HEK293 (cell line): ENCODE measurements around the gene TCF3.

Source experiments
- CTCF ChIA-PET: fragments of 350-600 bp; formaldehyde crosslinking; extraction: SDS; loops from one replicate; lab custom pipeline; 2021; ENCODE audit warnings: antibody characterized with exemption; lab: Yijun Ruan, JAX
- POLR2A ChIA-PET: fragments of 300-600 bp; formaldehyde crosslinking; extraction: SDS; loops from one replicate; lab custom pipeline; 2020; ENCODE audit warnings: antibody characterized with exemption, inconsistent platforms; lab: Yijun Ruan, JAX
- H3K27ac ChIP-seq: fragments of 200-500 bp; sonication (Bioruptor generic); 2 replicates; pipeline ENCODE4 v1.5.1; 2014; ENCODE audit warnings: low read depth, low read length, control low read depth, inconsistent platforms; ENCODE audit errors: extremely low read depth
- H3K36me3 ChIP-seq, 2 experiments: fragments of 200-500 bp in 1 of 2; sonication (Bioruptor generic) in 1 of 2; 1 replicate in 1 of 2; 2 replicates in 1 of 2; pipeline ENCODE4 v1.5.1; 2014 to 2017; ENCODE audit warnings: inconsistent platforms in 2 of 2, low read length in 2 of 2; ENCODE audit not compliant: control insufficient read depth in 2 of 2, insufficient read depth in 1 of 2
- H3K4me1 ChIP-seq: fragments of 200-500 bp; sonication (Bioruptor generic); 2 replicates; pipeline ENCODE4 v1.5.1; 2014; ENCODE audit warnings: mild to moderate bottlenecking, low read length, inconsistent platforms; ENCODE audit not compliant: control insufficient read depth, insufficient read depth
- H3K4me3 ChIP-seq: 2 replicates; pipeline ENCODE4 v1.5.1; 2011; ENCODE audit warnings: low read depth, mild to moderate bottlenecking, control low read depth, low read length, moderate library complexity
- H3K9me3 ChIP-seq: fragments of 200-500 bp; sonication (Bioruptor generic); 2 replicates; pipeline ENCODE4 v1.5.1; 2014; ENCODE audit warnings: low read depth, low read length, inconsistent platforms; ENCODE audit not compliant: control insufficient read depth, insufficient read depth
- FEZF1 ChIP-seq: fragments of 450-650 bp; formaldehyde crosslinking; IDR thresholded peaks from 2 replicates; pipeline ENCODE4 v1.5.1; 2016; ENCODE audit warnings: missing biosample characterization, missing genetic modification characterization
- KLF16 ChIP-seq: fragments of 450-650 bp; formaldehyde crosslinking; IDR thresholded peaks from 2 replicates; pipeline ENCODE4 v1.5.1; 2017; ENCODE audit warnings: missing biosample characterization, missing genetic modification characterization
- MZF1 ChIP-seq: fragments of 450-650 bp; formaldehyde crosslinking; IDR thresholded peaks from 2 replicates; pipeline ENCODE4 v1.5.1; 2017; ENCODE audit warnings: missing biosample characterization, missing genetic modification characterization, borderline replicate concordance
- YY2 ChIP-seq: fragments of 450-650 bp; formaldehyde crosslinking; IDR thresholded peaks from 2 replicates; pipeline ENCODE4 v1.5.1; 2016; ENCODE audit warnings: missing biosample characterization, missing genetic modification characterization
- ZBTB7A ChIP-seq: fragments of 450-650 bp; formaldehyde crosslinking; IDR thresholded peaks from 2 replicates; pipeline ENCODE4 v1.5.1; 2016; ENCODE audit warnings: low read depth, missing biosample characterization, missing genetic modification characterization
- ZFHX2 ChIP-seq: fragments of 450-650 bp; formaldehyde crosslinking; conservative IDR thresholded peaks from 2 replicates; pipeline ENCODE4 v1.5.1; 2016; ENCODE audit warnings: missing biosample characterization, missing genetic modification characterization
- ZIC2 ChIP-seq: fragments of 450-650 bp; formaldehyde crosslinking; IDR thresholded peaks from 2 replicates; pipeline ENCODE4 v1.5.1; 2016; ENCODE audit warnings: missing biosample characterization, missing genetic modification characterization
- ZNF155 ChIP-seq: fragments of 450-650 bp; formaldehyde crosslinking; IDR thresholded peaks from 2 replicates; pipeline ENCODE4 v1.5.1; 2016; ENCODE audit warnings: missing biosample characterization, missing genetic modification characterization
- ZNF266 ChIP-seq: fragments of 450-650 bp; formaldehyde crosslinking; IDR thresholded peaks from 2 replicates; pipeline ENCODE4 v1.5.1; 2016; ENCODE audit warnings: missing biosample characterization, missing genetic modification characterization, low read depth
- ZNF366 ChIP-seq: fragments of 450-650 bp; formaldehyde crosslinking; conservative IDR thresholded peaks from 2 replicates; pipeline ENCODE4 v1.5.1; 2016; ENCODE audit warnings: missing biosample characterization, missing genetic modification characterization
- ZNF530 ChIP-seq: fragments of 450-650 bp; formaldehyde crosslinking; IDR thresholded peaks from 2 replicates; pipeline ENCODE4 v1.5.1; 2016; ENCODE audit warnings: low read depth, missing biosample characterization, missing genetic modification characterization
- ZNF560 ChIP-seq: fragments of 450-650 bp; formaldehyde crosslinking; IDR thresholded peaks from 2 replicates; pipeline ENCODE4 v1.5.1; 2017; ENCODE audit warnings: missing biosample characterization, missing genetic modification characterization, borderline replicate concordance
- ZNF561 ChIP-seq: fragments of 450-650 bp; IDR thresholded peaks from 2 replicates; pipeline ENCODE4 v1.5.1; 2018; ENCODE audit warnings: missing biosample characterization, missing genetic modification characterization, borderline replicate concordance
- ZNF596 ChIP-seq: fragments of 450-650 bp; IDR thresholded peaks from 2 replicates; pipeline ENCODE4 v1.5.0; 2018; ENCODE audit warnings: missing biosample characterization, mild to moderate bottlenecking, missing genetic modification characterization, moderate library complexity
- ZNF701 ChIP-seq: fragments of 450-650 bp; formaldehyde crosslinking; IDR thresholded peaks from 2 replicates; pipeline ENCODE4 v1.5.1; 2016; ENCODE audit warnings: missing biosample characterization, missing genetic modification characterization
- TF ChIP-seq, protein P1 (sequence below): fragments of 450-650 bp; IDR thresholded peaks from 2 replicates; pipeline ENCODE4 v1.5.1; 2018; ENCODE audit warnings: missing biosample characterization, missing genetic modification characterization
- TF ChIP-seq, protein P2 (sequence below): fragments of 450-650 bp; formaldehyde crosslinking; IDR thresholded peaks from 2 replicates; pipeline ENCODE4 v1.5.1; 2016; ENCODE audit warnings: missing biosample characterization, missing genetic modification characterization
- TF ChIP-seq, protein P3 (sequence below): fragments of 450-650 bp; formaldehyde crosslinking; IDR thresholded peaks from 2 replicates; pipeline ENCODE4 v1.5.1; 2016; ENCODE audit warnings: missing biosample characterization, missing genetic modification characterization
- TF ChIP-seq, protein P4 (sequence below): fragments of 450-650 bp; formaldehyde crosslinking; IDR thresholded peaks from 2 replicates; pipeline ENCODE4 v1.5.1; 2016; ENCODE audit warnings: missing biosample characterization, missing genetic modification characterization, borderline replicate concordance
- TF ChIP-seq, protein P5 (sequence below): fragments of 450-650 bp; formaldehyde crosslinking; optimal IDR thresholded peaks from 2 replicates; pipeline ENCODE3; 2016; ENCODE audit warnings: missing biosample characterization, mild to moderate bottlenecking, missing genetic modification characterization
- TF ChIP-seq, protein P6 (sequence below): fragments of 450-650 bp; formaldehyde crosslinking; IDR thresholded peaks from 2 replicates; pipeline ENCODE4 v1.5.1; 2016; ENCODE audit warnings: missing biosample characterization, missing genetic modification characterization

TCF3 gene

DNA sequence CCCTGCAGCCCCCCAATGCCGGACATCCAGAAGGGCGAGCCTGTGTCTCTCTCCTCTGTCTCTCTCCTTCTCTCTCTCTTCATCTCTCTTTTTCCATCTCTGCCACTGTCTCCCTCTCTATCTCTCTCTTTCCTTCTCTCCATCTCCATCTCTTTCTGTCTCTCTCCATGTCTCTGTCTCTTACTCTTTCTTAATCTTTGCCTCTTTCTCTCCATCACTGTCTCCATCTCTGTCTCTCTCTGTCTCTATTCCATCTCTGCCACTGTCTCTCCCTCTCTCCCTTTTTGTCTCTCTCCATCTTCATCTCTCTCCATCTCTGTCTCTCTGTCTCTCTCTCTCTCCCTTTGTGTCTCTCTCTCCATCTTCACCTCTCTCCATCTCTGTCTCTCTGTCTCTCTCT is 25.7 kb upstream of the TCF3 start:
- ChIA-PET POLR2A (no interaction called here), CTCF (no interaction called here)
- Histone ChIP-seq H3K4me1 (no peaks in the 10 kb centered on the region), H3K27ac (no peak overlapping the region), H3K4me3 (no peak overlapping the region), H3K36me3 (no peaks in the 10 kb centered on the region), H3K9me3 (no peaks in the 10 kb centered on the region)
- peak; percentile 91 for TF ChIP-seq ZNF366 (tag by site-specific recombination)
- no peak for TF ChIP-seq ZNF530
- TF ChIP-seq ZNF596 (tag by site-specific recombination) = peak; percentile 86
- 0 out of 2 replicates have a peak, but pooled peaks have one; percentile 24 for TF ChIP-seq ZBTB7A (tag by site-specific recombination)

DNA sequence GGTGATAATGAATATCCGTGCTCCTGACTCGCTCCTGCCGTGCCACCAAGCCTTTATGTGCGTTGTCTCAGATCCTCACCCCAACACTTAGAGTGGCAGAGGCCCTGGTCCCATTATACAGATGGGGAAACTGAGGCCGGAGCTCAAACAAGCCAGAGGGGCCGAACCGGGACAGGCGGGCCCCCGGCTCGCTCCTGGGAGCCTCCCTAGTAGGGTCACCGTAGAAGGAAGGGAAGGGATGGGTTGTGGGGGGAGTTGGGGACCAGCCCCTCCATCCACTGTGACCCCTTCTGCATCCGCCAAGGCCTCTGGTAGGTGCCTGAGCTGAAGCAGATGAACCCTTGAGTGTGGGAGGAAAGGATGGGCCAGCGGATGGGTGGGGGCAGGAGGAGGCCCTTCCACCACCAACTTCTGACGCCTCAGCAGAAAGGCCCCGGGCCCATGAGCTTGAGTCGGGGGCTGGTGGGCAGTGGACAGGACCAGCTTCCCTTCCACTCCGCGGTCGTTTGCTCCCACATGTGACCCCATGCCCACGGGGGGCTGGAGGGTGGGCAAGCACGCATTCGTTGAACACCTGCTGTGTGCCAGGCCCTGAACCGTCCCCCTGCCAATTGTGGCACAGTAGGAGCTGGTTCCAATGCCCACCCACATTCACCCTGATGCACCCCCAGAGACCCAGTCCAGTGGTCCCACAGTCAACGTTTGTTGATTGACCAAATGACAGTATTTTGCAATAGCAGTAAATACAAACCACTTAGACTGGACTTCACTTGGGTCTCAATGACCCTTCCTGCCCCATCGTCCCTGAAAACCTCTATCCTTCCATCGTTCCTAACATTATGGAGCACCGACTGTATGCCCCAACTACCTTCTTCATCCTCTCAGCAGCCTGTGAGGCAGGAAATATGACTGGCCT is 24.2 kb upstream of the TCF3 start:
- H3K4me3 ChIP-seq = no peak overlapping the region
- TF ChIP-seq, protein P1, sequence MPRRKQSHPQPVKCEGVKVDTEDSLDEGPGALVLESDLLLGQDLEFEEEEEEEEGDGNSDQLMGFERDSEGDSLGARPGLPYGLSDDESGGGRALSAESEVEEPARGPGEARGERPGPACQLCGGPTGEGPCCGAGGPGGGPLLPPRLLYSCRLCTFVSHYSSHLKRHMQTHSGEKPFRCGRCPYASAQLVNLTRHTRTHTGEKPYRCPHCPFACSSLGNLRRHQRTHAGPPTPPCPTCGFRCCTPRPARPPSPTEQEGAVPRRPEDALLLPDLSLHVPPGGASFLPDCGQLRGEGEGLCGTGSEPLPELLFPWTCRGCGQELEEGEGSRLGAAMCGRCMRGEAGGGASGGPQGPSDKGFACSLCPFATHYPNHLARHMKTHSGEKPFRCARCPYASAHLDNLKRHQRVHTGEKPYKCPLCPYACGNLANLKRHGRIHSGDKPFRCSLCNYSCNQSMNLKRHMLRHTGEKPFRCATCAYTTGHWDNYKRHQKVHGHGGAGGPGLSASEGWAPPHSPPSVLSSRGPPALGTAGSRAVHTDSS (tag by site-specific recombination) = peak; percentile 58
- TF ChIP-seq, protein P2, sequence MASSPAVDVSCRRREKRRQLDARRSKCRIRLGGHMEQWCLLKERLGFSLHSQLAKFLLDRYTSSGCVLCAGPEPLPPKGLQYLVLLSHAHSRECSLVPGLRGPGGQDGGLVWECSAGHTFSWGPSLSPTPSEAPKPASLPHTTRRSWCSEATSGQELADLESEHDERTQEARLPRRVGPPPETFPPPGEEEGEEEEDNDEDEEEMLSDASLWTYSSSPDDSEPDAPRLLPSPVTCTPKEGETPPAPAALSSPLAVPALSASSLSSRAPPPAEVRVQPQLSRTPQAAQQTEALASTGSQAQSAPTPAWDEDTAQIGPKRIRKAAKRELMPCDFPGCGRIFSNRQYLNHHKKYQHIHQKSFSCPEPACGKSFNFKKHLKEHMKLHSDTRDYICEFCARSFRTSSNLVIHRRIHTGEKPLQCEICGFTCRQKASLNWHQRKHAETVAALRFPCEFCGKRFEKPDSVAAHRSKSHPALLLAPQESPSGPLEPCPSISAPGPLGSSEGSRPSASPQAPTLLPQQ (tag by site-specific recombination) = no peak
- TF ChIP-seq ZFHX2 (tag by site-specific recombination) = peak; percentile 20; the same call in 1 of the 2 replicates
- TF ChIP-seq, all 188 proteins: peak for 2
- ChIA-PET POLR2A (no interaction called here), CTCF (interaction anchor here (0.5 to 1.2 kb wide), 4 partner anchors 90 to 213 kb away, joined by 4 to 6 read pairs (median 4); no protein-coding TSS in a partner anchor)
- Histone ChIP-seq H3K4me1 (no peaks in the 10 kb centered on the region), H3K36me3 (no peaks in the 10 kb centered on the region), H3K27ac (no peak overlapping the region), H3K9me3 (no peaks in the 10 kb centered on the region)

DNA sequence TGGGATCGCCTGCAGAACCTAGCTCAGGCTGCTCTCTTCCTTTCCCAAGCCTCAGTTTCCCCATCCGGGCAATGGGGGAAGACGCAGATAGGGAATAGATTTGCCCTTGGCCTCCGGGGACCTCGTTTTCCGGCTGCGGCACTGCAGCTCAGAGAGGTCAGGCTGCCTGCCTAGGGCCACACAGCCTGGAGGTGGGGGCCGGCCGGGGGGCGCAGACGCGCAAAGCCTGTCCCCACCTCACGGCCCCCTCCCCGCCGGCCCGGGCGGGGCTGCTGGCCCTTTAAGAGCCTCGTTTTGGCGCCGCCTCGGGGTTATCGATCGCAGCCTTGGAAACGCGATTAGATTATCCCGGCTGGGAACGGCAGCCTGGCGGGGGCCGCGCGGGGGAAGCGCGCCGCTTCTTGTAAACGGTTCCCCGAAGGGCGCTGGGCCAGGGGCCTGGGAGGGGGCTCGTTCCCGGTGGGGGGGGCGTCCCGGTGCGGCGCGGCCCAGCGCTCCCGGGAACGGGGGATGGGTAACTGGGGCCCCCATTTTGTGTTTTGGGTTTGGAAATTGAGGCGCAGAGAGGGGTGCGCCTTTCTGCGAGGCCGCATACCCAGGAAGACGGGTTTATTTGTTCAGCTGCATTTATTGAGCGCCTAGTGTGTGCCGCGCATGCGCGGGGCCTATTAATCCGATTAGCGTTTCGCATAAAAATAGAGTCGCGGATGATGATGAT is 23.4 kb upstream of the TCF3 start:
- Histone ChIP-seq H3K4me1 (no peaks in the 10 kb centered on the region), H3K27ac (no peak overlapping the region), H3K36me3 (no peaks in the 10 kb centered on the region), H3K9me3 (no peaks in the 10 kb centered on the region), H3K4me3 (no peak overlapping the region)
- ChIA-PET POLR2A (no interaction called here), CTCF (interaction anchor here (0.8 to 1.3 kb wide), 6 partner anchors 72 to 150 kb away, joined by 3 to 5 read pairs (median 4); no protein-coding TSS in a partner anchor)
- TF ChIP-seq, protein P3, sequence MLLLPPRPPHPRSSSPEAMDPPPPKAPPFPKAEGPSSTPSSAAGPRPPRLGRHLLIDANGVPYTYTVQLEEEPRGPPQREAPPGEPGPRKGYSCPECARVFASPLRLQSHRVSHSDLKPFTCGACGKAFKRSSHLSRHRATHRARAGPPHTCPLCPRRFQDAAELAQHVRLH = no peak
- TF ChIP-seq, protein P4, sequence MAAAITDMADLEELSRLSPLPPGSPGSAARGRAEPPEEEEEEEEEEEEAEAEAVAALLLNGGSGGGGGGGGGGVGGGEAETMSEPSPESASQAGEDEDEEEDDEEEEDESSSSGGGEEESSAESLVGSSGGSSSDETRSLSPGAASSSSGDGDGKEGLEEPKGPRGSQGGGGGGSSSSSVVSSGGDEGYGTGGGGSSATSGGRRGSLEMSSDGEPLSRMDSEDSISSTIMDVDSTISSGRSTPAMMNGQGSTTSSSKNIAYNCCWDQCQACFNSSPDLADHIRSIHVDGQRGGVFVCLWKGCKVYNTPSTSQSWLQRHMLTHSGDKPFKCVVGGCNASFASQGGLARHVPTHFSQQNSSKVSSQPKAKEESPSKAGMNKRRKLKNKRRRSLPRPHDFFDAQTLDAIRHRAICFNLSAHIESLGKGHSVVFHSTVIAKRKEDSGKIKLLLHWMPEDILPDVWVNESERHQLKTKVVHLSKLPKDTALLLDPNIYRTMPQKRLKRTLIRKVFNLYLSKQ = no peak
- no peak for TF ChIP-seq ZNF155
- TF ChIP-seq KLF16 (tag by site-specific recombination) = no peak
- no peak for TF ChIP-seq MZF1
- TF ChIP-seq, protein P5, sequence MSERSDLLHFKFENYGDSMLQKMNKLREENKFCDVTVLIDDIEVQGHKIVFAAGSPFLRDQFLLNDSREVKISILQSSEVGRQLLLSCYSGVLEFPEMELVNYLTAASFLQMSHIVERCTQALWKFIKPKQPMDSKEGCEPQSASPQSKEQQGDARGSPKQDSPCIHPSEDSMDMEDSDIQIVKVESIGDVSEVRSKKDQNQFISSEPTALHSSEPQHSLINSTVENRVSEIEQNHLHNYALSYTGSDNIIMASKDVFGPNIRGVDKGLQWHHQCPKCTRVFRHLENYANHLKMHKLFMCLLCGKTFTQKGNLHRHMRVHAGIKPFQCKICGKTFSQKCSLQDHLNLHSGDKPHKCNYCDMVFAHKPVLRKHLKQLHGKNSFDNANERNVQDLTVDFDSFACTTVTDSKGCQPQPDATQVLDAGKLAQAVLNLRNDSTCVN (tag by site-specific recombination) = peak; percentile 26
- TF ChIP-seq YY2 (tag by site-specific recombination) = no peak
- TF ChIP-seq ZNF701 (tag by site-specific recombination) = no peak
- TF ChIP-seq ZNF560 = no peak
- TF ChIP-seq, protein P6, sequence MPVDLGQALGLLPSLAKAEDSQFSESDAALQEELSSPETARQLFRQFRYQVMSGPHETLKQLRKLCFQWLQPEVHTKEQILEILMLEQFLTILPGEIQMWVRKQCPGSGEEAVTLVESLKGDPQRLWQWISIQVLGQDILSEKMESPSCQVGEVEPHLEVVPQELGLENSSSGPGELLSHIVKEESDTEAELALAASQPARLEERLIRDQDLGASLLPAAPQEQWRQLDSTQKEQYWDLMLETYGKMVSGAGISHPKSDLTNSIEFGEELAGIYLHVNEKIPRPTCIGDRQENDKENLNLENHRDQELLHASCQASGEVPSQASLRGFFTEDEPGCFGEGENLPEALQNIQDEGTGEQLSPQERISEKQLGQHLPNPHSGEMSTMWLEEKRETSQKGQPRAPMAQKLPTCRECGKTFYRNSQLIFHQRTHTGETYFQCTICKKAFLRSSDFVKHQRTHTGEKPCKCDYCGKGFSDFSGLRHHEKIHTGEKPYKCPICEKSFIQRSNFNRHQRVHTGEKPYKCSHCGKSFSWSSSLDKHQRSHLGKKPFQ (tag by site-specific recombination) = no peak
- TF ChIP-seq FEZF1 = no peak
- TF ChIP-seq ZNF561 (tag by site-specific recombination) = no peak
- no peak for TF ChIP-seq ZIC2 (tag by site-specific recombination)
- TF ChIP-seq ZNF266 (tag by site-specific recombination) = no peak
